GM23338 (cell line): ENCODE data around the gene RPUSD3. TPM values are rescaled to one million over a fixed set of nuclear protein-coding genes. Genes with fewer than 3 reads are reported as not detected.
A peak's percentile ranks its signal among the peaks of the same experiment; 100 is the strongest.

Experiments used
- ATAC-seq: fragments of 200-7000 bp; cut with Tn5 transposase; 3 replicates; pipeline ENCODE4 v1.9.1; 2020
- DNase-seq: peaks from one replicate; pipeline ENCODE4 v3.0.0-alpha.2; 2015; ENCODE audit warnings: low spot score
- H2AFZ ChIP-seq: fragments of 200-600 bp; sonication (generic); 2 replicates; pipeline ENCODE4 v1.8.0; 2016; ENCODE audit warnings: antibody characterized with exemption, mild to moderate bottlenecking, moderate library complexity
- H3F3A ChIP-seq: fragments of 200-600 bp; sonication (generic); replicated peaks from 2 replicates; pipeline ENCODE4 v1.8.0; 2017; ENCODE audit warnings: antibody characterized with exemption, mixed run types, low read depth
- H3K27ac ChIP-seq: fragments of 200-600 bp; sonication (generic); 2 replicates; pipeline ENCODE4 v1.6.1; 2016; ENCODE audit warnings: low read depth
- H3K27me3 ChIP-seq: fragments of 200-600 bp; sonication (generic); 2 replicates; pipeline ENCODE4 v1.8.0; 2016; ENCODE audit warnings: mild to moderate bottlenecking, mixed run types, moderate library complexity; ENCODE audit not compliant: insufficient read depth
- H3K36me3 ChIP-seq: fragments of 200-600 bp; sonication (generic); 2 replicates; pipeline ENCODE4 v1.8.0; 2016; ENCODE audit warnings: mild to moderate bottlenecking; ENCODE audit not compliant: insufficient read depth
- H3K4me1 ChIP-seq: fragments of 200-600 bp; sonication (generic); 2 replicates; pipeline ENCODE4 v1.8.0; 2016; ENCODE audit warnings: mild to moderate bottlenecking, moderate library complexity; ENCODE audit not compliant: insufficient read depth
- H3K4me2 ChIP-seq: fragments of 200-600 bp; sonication (generic); 2 replicates; pipeline ENCODE4 v1.7.1; 2017; ENCODE audit warnings: mixed run types
- H3K4me3 ChIP-seq: fragments of 200-600 bp; sonication (generic); 2 replicates; pipeline ENCODE4 v1.6.1; 2016; ENCODE audit warnings: mixed run types
- H3K79me2 ChIP-seq: fragments of 200-600 bp; sonication (generic); replicated peaks from 2 replicates; pipeline ENCODE4 v1.8.0; 2017; ENCODE audit warnings: mild to moderate bottlenecking; ENCODE audit not compliant: insufficient read depth
- H3K9me2 ChIP-seq: fragments of 200-600 bp; sonication (generic); 2 replicates; pipeline ENCODE4 v1.8.0; 2017; ENCODE audit not compliant: insufficient read depth
- H4K20me1 ChIP-seq: fragments of 200-600 bp; sonication (generic); replicated peaks from 2 replicates; pipeline ENCODE4 v1.8.0; 2017; ENCODE audit warnings: mild to moderate bottlenecking; ENCODE audit not compliant: insufficient read depth
- H3K27ac Mint-ChIP-seq: 2 replicates; pipeline ENCODE4 v1.8.0; 2020; ENCODE audit warnings: inconsistent platforms, mild to moderate bottlenecking, moderate library complexity, mixed read lengths
- H3K27me3 Mint-ChIP-seq: 3 replicates; pipeline ENCODE4 v1.8.0; 2022; ENCODE audit warnings: low read depth, mild to moderate bottlenecking, moderate library complexity, mixed read lengths, inconsistent platforms; ENCODE audit not compliant: insufficient read depth, poor library complexity
- H3K36me3 Mint-ChIP-seq: 3 replicates; pipeline ENCODE4 v1.8.0; 2021; ENCODE audit warnings: low read depth, mild to moderate bottlenecking, inconsistent platforms, moderate library complexity, mixed read lengths
- H3K4me1 Mint-ChIP-seq: 3 replicates; pipeline ENCODE4 v1.8.0; 2020; ENCODE audit warnings: mild to moderate bottlenecking, inconsistent platforms, mixed read lengths
- H3K4me3 Mint-ChIP-seq: 3 replicates; pipeline ENCODE4 v1.8.0; 2021; ENCODE audit warnings: moderate library complexity, mild to moderate bottlenecking, inconsistent platforms, mixed read lengths
- H3K9me3 Mint-ChIP-seq: 3 replicates; pipeline ENCODE4 v1.8.0; 2020; ENCODE audit warnings: moderate library complexity, mild to moderate bottlenecking, inconsistent platforms, mixed read lengths
- CREB1 ChIP-seq: fragments of 250-450 bp; sonication (Bioruptor Pico); IDR thresholded peaks from 2 replicates; pipeline ENCODE4 v1.5.0; 2020; ENCODE audit warnings: low read depth, mild to moderate bottlenecking, moderate library complexity
- CTCF ChIP-seq, 2 experiments: fragments of 200-600 bp in 1 of 2; sonication (generic) in 1 of 2; conservative IDR thresholded peaks; 2 replicates each; pipeline versions ENCODE4 v1.5.1 to v1.6.1; 2016 to 2017; ENCODE audit warnings: antibody characterized with exemption in 2 of 2, low read depth in 2 of 2, mild to moderate bottlenecking in 2 of 2, moderate library complexity in 1 of 2
- EZH2phosphoT487 ChIP-seq: fragments of 200-600 bp; sonication (generic); IDR thresholded peaks from one replicate; pipeline ENCODE4 v1.8.1; 2018; ENCODE audit warnings: antibody characterized with exemption; ENCODE audit not compliant: unreplicated experiment
- JUNB ChIP-seq: IDR thresholded peaks from one replicate; pipeline ENCODE4 v1.6.1; 2016; ENCODE audit warnings: antibody characterized with exemption; ENCODE audit not compliant: unreplicated experiment
- NANOG ChIP-seq: IDR thresholded peaks from 2 replicates; pipeline ENCODE4 v1.6.1; 2016; ENCODE audit warnings: antibody characterized with exemption, borderline replicate concordance
- POLR2AphosphoS5 ChIP-seq: IDR thresholded peaks from 2 replicates; pipeline ENCODE4 v1.6.1; 2016; ENCODE audit warnings: antibody characterized with exemption, low read depth
- polyA plus RNA-seq: library from polyadenylated mRNA; unstranded; fragments of >200 nt; fragmentation: Nextera tagmentation; extraction: Ambion mirVana; gene quantifications from 2 replicates; pipeline ENCODE4 v1.2.1, GENCODE V29; 2016
- total RNA-seq: library from RNA; depleted of rRNA; stranded (reverse); fragments of >200 nt; shearing (Covaris generic); gene quantifications from 2 replicates; pipeline ENCODE4 v1.2.3, GENCODE V29; 2014
- TF ChIP-seq, protein P1 (sequence below): fragments of 250-450 bp; sonication (Bioruptor Pico); IDR thresholded peaks from 2 replicates; pipeline ENCODE4 v1.5.0; 2020; ENCODE audit warnings: mild to moderate bottlenecking, moderate library complexity

RPUSD3 gene
- total and polyA plus RNA-seq, 2 experiments from 2014 or later: 64.3 to 73.4 TPM

- Mint-ChIP-seq H3K4me3 (peak overlapping the region; percentile 43; the same call in 2 of the 3 replicates), H3K9me3 (no peaks in the 10 kb centered on the region), H3K27ac (no peak overlapping the region; the same call in 1 of the 2 replicates)
Measured at GRCh38 chr3:9795207-9795606, 48.6 kb downstream of the RPUSD3 start.

DNA sequence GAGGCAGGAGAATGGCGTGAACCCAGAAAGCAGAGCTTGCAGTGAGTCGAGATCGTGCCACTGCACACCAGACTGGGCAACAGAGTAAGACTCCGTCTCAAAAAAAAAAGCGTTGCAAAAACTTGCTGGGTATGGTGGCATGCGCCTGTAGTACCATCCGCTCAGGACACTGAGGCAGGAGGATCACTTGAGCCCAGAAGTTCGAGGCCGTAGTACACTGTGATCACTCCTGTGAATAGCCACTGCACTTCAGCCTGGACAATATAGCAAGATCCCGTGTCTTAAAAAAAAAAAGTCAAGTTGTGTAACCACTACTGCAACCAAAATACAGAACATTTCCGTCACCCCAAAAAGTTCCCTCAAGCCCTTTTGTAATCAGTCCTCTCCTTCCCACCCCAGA is 49.4 kb downstream of the RPUSD3 start:
- H3K27me3 ChIP-seq: no peaks in the 10 kb centered on the region
- H3K4me3 ChIP-seq: no peak overlapping the region; the same call in 1 of the 2 replicates
- Mint-ChIP-seq H3K27me3 (peaks cover 12% of the 10 kb centered on the region), H3K4me3 (peak overlapping the region; percentile 97), H3K27ac (peak overlapping the region; percentile 5), H3K4me1 (peaks cover 14% of the 10 kb centered on the region), H3K36me3 (peaks cover 55% of the 10 kb centered on the region), H3K9me3 (no peaks in the 10 kb centered on the region)
- peaks cover 22% of the 10 kb centered on the region for H3K36me3 ChIP-seq
- H2AFZ ChIP-seq: no peak overlapping the region
- peaks cover 6% of the 10 kb centered on the region for H3K4me1 ChIP-seq
- peaks cover 40% of the 10 kb centered on the region for H3K79me2 ChIP-seq
- H3F3A ChIP-seq: peaks cover 15% of the 10 kb centered on the region; the same call in 1 of the 2 replicates
- no peak for DNase-seq
- H3K9me2 ChIP-seq: 0 out of 2 replicates have a peak, but pooled peaks cover 3% of the 10 kb centered on the region
- H4K20me1 ChIP-seq: peaks cover 2% of the 10 kb centered on the region; the same call in 1 of the 2 replicates
- H3K4me2 ChIP-seq: peak overlapping the region; percentile 99; the same call in 1 of the 2 replicates
- ATAC-seq: no peak
- peak overlapping the region; percentile 26; the same call in 1 of the 2 replicates for H3K27ac ChIP-seq
- TF ChIP-seq NANOG (no peak), JUNB (no peak), POLR2AphosphoS5 (no peak), EZH2phosphoT487 (no peak), CREB1 (CRISPR knock-in tag) (no peak)
- TF ChIP-seq, protein P1, sequence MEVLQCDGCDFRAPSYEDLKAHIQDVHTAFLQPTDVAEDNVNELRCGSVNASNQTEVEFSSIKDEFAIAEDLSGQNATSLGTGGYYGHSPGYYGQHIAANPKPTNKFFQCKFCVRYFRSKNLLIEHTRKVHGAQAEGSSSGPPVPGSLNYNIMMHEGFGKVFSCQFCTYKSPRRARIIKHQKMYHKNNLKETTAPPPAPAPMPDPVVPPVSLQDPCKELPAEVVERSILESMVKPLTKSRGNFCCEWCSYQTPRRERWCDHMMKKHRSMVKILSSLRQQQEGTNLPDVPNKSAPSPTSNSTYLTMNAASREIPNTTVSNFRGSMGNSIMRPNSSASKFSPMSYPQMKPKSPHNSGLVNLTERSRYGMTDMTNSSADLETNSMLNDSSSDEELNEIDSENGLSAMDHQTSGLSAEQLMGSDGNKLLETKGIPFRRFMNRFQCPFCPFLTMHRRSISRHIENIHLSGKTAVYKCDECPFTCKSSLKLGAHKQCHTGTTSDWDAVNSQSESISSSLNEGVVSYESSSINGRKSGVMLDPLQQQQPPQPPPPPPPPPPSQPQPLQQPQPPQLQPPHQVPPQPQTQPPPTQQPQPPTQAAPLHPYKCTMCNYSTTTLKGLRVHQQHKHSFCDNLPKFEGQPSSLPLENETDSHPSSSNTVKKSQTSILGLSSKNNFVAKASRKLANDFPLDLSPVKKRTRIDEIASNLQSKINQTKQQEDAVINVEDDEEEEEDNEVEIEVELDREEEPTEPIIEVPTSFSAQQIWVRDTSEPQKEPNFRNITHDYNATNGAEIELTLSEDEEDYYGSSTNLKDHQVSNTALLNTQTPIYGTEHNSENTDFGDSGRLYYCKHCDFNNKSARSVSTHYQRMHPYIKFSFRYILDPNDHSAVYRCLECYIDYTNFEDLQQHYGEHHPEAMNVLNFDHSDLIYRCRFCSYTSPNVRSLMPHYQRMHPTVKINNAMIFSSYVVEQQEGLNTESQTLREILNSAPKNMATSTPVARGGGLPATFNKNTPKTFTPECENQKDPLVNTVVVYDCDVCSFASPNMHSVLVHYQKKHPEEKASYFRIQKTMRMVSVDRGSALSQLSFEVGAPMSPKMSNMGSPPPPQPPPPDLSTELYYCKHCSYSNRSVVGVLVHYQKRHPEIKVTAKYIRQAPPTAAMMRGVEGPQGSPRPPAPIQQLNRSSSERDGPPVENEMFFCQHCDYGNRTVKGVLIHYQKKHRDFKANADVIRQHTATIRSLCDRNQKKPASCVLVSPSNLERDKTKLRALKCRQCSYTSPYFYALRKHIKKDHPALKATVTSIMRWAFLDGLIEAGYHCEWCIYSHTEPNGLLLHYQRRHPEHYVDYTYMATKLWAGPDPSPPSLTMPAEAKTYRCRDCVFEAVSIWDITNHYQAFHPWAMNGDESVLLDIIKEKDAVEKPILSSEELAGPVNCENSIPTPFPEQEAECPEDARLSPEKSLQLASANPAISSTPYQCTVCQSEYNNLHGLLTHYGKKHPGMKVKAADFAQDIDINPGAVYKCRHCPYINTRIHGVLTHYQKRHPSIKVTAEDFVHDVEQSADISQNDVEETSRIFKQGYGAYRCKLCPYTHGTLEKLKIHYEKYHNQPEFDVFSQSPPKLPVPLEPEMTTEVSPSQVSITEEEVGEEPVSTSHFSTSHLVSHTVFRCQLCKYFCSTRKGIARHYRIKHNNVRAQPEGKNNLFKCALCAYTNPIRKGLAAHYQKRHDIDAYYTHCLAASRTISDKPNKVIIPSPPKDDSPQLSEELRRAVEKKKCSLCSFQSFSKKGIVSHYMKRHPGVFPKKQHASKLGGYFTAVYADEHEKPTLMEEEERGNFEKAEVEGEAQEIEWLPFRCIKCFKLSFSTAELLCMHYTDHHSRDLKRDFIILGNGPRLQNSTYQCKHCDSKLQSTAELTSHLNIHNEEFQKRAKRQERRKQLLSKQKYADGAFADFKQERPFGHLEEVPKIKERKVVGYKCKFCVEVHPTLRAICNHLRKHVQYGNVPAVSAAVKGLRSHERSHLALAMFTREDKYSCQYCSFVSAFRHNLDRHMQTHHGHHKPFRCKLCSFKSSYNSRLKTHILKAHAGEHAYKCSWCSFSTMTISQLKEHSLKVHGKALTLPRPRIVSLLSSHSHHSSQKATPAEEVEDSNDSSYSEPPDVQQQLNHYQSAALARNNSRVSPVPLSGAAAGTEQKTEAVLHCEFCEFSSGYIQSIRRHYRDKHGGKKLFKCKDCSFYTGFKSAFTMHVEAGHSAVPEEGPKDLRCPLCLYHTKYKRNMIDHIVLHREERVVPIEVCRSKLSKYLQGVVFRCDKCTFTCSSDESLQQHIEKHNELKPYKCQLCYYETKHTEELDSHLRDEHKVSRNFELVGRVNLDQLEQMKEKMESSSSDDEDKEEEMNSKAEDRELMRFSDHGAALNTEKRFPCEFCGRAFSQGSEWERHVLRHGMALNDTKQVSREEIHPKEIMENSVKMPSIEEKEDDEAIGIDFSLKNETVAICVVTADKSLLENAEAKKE: no peak

More at GRCh38 chr3:9795207-9795606, 48.6 kb downstream of the RPUSD3 start:
- Histone ChIP-seq H3K36me3 (peaks cover 30% of the 10 kb centered on the region), H3F3A (peaks cover 15% of the 10 kb centered on the region; the same call in 1 of the 2 replicates), H3K4me3 (no peak overlapping the region), H3K27me3 (no peaks in the 10 kb centered on the region), H3K4me2 (no peak overlapping the region), H3K79me2 (peaks cover 40% of the 10 kb centered on the region), H3K4me1 (peaks cover 6% of the 10 kb centered on the region), H2AFZ (no peak overlapping the region), H3K27ac (0 out of 2 replicates have a peak overlapping the region, but pooled peaks have one; percentile 2), H3K9me2 (0 out of 2 replicates have a peak, but pooled peaks cover 3% of the 10 kb centered on the region), H4K20me1 (peaks cover 6% of the 10 kb centered on the region)
- H3K36me3 Mint-ChIP-seq: peaks cover 55% of the 10 kb centered on the region
- TF ChIP-seq CTCF (conservative IDR thresholded peaks at IDR 0.05; ENCODE audit: low read depth in 2 of 2): no peak
- TF ChIP-seq JUNB: no peak
- peaks cover 14% of the 10 kb centered on the region for H3K4me1 Mint-ChIP-seq
- H3K27me3 Mint-ChIP-seq: peaks cover 12% of the 10 kb centered on the region
- no peak for ATAC-seq
- DNase-seq: no peak
